Neuron (in vitro differentiated cells): ENCODE measurements around the gene CENPC.

ENCODE experiments used
- H2AFZ ChIP-seq: one replicate; pipeline ENCODE4 v1.6.1; 2013; ENCODE audit warnings: low read depth, mild to moderate bottlenecking, inconsistent platforms, low read length, moderate library complexity
- H3K27me3 ChIP-seq: one replicate; pipeline ENCODE4 v1.6.1; 2013; ENCODE audit warnings: low read length; ENCODE audit not compliant: insufficient read depth
- H3K36me3 ChIP-seq: one replicate; pipeline ENCODE4 v1.6.1; 2013; ENCODE audit warnings: low read length; ENCODE audit not compliant: insufficient read depth
- H3K4me1 ChIP-seq: one replicate; pipeline ENCODE4 v1.6.1; 2013; ENCODE audit warnings: low read length; ENCODE audit not compliant: insufficient read depth
- H3K4me3 ChIP-seq: 2 replicates; pipeline ENCODE4 v1.5.1; 2013; ENCODE audit warnings: mild to moderate bottlenecking, low read length, moderate library complexity
- H3K9me3 ChIP-seq: one replicate; pipeline ENCODE4 v1.6.1; 2013; ENCODE audit warnings: low read length

Gene CENPC, protein sequence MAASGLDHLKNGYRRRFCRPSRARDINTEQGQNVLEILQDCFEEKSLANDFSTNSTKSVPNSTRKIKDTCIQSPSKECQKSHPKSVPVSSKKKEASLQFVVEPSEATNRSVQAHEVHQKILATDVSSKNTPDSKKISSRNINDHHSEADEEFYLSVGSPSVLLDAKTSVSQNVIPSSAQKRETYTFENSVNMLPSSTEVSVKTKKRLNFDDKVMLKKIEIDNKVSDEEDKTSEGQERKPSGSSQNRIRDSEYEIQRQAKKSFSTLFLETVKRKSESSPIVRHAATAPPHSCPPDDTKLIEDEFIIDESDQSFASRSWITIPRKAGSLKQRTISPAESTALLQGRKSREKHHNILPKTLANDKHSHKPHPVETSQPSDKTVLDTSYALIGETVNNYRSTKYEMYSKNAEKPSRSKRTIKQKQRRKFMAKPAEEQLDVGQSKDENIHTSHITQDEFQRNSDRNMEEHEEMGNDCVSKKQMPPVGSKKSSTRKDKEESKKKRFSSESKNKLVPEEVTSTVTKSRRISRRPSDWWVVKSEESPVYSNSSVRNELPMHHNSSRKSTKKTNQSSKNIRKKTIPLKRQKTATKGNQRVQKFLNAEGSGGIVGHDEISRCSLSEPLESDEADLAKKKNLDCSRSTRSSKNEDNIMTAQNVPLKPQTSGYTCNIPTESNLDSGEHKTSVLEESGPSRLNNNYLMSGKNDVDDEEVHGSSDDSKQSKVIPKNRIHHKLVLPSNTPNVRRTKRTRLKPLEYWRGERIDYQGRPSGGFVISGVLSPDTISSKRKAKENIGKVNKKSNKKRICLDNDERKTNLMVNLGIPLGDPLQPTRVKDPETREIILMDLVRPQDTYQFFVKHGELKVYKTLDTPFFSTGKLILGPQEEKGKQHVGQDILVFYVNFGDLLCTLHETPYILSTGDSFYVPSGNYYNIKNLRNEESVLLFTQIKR

DNA sequence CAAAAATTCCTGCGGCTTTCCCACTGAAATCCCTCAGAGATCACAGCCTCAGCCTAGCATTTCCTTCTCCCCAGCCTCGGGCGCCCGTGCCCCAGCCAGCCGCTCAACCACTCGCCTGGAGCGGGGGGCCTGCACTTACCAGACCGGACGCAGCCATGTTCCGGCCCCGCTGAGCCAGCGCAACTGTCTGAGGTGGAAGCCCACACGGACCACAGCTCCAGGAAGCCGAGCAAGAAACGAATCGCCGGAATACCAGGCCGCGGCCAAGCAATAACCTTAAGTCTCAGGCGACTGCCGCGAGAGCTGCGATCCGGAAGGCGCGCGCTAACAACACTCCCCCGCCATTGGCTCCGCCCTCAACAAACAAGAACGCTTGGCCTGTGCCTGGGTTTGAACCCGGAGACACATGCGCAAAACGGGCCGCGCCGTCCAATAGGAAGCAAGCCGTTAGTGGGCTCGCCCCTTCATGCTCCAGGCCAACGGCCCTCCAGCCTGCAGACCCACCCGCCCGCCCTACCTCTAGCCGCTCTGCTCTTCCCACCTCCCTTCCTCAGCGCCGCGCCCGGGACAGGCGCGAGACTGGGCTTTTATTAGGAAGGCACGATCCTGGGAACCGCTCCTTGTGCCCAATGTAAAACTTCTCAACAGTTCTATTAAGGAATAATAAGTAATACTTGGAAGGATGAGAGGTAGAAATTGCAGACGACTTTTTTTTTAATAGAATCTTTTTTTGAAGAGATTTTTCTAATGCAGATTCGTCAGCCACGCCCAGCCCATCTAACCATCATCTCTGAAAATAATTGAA, at the start of gene CENPC:
Gene CENPC, minus strand, starts transcription at position 305 of the 805 bp plus-strand sequence. Its CDS starts 148 bp downstream, at position 157.
- Histone ChIP-seq H3K36me3 (peaks cover 17% of the 10 kb centered on the region), H3K4me1 (peaks cover 14% of the 10 kb centered on the region), H3K4me3 (peak within 1 kb of the TSS; percentile 98)

DNA sequence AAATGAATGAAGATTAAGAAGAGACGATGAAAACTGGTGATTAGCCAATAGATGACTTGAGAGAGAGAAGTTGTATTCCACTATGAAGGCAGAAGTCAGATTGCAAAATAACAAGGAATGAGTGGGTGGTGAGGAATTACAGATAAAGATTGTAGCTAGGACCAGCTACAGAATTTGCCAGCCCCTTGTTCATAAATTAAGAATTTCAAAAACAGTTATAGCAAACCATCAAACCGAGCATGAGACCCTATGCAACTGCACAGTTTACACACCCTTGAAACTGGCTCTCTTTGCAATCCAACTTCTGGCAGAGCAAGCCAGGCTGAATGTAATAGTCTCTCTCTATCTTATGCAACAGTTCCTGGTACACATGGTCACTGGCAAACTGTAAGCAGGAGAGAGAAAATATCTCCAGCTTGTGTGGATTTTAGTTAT, 48.5 kb upstream of the CENPC start:
- no peak overlapping the region for H2AFZ ChIP-seq
- H3K27me3 ChIP-seq, result no peaks in the 10 kb centered on the region
- no peaks in the 10 kb centered on the region for H3K4me1 ChIP-seq
- H3K9me3 ChIP-seq, result no peaks in the 10 kb centered on the region
- no peaks in the 10 kb centered on the region for H3K36me3 ChIP-seq
- no peak overlapping the region for H3K4me3 ChIP-seq

More for the DNA sequence above, at the start of gene CENPC:
- Histone ChIP-seq H3K9me3 (no peaks in the 10 kb centered on the region), H3K27me3 (no peaks in the 10 kb centered on the region), H2AFZ (peak within 1 kb of the TSS; percentile 96)

DNA sequence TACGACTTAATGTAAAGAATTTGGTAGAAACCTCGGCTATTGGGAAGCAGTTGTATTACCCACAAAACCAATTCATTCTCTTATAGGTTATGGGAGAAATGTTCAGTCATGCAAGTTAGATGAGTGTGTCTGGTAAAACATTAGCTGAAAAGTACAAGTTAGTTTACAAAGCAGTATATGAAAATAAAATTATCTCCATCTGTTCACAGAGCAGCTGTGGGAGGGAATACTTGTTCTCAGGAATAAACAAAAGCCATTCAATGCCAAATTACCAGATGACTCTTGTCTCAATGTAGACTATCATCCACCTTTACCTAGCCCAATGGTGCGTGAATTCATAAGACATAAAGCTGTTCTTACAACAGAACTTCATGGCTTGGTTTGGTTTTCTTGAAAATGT, 41.9 kb upstream of the CENPC start:
- Histone ChIP-seq H3K9me3 (no peaks in the 10 kb centered on the region), H3K36me3 (no peaks in the 10 kb centered on the region), H3K27me3 (no peaks in the 10 kb centered on the region), H3K4me3 (no peak overlapping the region), H3K4me1 (no peaks in the 10 kb centered on the region), H2AFZ (no peak overlapping the region)

DNA sequence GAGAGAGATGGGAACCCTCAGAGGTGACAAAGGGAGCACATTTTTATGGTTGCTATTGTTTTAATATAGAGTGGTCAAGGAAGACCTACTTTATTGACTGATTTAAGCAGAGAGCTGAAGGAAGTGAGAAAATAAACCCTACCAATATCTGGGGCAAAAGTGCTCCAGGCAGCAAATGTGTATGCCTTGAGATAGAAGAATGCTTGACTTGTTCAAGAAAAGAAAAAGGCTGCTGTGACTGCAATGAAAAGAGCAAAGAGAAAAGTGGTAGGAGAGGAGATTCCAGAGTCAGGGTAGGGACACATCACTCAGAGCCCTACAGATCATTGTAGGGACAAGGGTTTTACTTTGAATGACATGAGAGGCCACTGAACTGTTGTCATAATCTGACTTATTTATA, 39.2 kb upstream of the CENPC start:
- Histone ChIP-seq H3K4me1 (no peaks in the 10 kb centered on the region), H2AFZ (no peak overlapping the region), H3K27me3 (no peaks in the 10 kb centered on the region), H3K36me3 (no peaks in the 10 kb centered on the region), H3K9me3 (no peaks in the 10 kb centered on the region), H3K4me3 (no peak overlapping the region)

DNA sequence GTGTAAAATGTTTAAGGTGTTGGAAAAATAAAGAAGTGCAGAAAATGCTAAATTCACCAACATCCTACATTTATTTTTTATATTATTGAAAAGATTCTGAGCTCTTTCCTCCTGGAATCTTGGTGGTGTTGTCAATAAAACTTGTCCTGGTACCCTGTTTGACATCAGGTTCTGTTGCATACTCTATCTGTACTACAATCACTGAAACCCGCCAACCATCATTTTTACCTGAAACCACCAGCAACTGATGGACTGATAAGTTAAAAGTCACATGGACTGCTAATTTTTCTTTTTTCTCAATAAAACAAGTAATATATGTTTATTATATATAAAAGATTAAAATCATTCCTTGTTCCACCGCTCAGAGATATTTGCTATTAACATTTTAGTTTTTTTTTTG, 36.6 kb upstream of the CENPC start:
- Histone ChIP-seq H3K4me1 (no peaks in the 10 kb centered on the region), H3K27me3 (no peaks in the 10 kb centered on the region), H3K36me3 (no peaks in the 10 kb centered on the region), H3K9me3 (no peaks in the 10 kb centered on the region), H3K4me3 (no peak overlapping the region), H2AFZ (no peak overlapping the region)

DNA sequence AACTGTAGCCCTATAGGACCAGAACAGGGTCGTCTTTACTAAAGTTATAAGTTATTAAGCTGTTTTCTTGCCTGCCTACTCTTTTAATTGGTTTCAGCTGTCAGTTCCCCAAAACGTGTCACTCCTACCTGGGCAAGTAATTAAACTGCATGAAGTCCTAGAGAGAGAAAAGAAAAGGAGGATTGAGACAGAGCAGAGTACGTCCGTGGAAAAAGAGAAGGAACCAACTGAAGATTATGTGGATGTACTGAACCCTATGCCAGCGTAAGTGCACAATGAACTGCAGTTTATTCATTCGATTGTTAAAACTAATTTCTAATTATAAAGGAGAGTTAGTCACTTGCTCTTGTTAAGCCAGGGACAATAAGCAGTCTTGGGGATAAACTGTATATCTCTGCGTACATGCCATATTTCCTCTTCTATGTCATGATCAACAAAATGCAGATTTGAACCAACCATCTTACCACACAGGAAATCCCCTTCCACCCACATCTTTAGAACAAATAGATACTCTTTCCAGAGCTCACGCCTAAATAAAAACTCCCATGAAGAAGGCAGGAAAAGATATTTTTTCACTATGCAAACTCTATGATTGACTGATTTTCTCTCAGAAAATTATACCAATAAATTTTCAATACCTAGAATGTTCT, 36.0 kb upstream of the CENPC start:
- H3K4me1 ChIP-seq, result no peaks in the 10 kb centered on the region
- H2AFZ ChIP-seq, result no peak overlapping the region
- no peak overlapping the region for H3K4me3 ChIP-seq
- no peaks in the 10 kb centered on the region for H3K9me3 ChIP-seq
- no peaks in the 10 kb centered on the region for H3K27me3 ChIP-seq
- no peaks in the 10 kb centered on the region for H3K36me3 ChIP-seq

DNA sequence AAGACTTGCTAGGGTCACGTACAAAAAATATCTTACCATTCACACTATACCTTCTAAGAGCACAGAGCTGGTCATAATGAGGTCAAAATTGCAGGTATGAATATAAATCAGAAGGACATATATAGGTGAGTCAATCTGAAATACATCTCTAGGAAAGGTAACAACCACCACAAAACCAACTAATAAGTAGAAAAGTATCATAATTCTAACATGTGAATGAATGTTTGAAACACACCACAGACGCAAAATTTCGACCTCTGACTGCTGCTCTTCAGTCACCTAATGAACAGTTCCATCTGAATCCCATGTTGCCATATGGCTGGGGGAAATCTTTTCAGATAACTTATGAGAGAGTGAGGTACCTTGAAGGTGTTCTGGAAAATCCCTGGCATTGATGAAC, 35.3 kb upstream of the CENPC start:
- no peaks in the 10 kb centered on the region for H3K4me1 ChIP-seq
- H2AFZ ChIP-seq, result no peak overlapping the region
- H3K4me3 ChIP-seq, result no peak overlapping the region
- no peaks in the 10 kb centered on the region for H3K36me3 ChIP-seq
- no peaks in the 10 kb centered on the region for H3K27me3 ChIP-seq
- no peaks in the 10 kb centered on the region for H3K9me3 ChIP-seq

DNA sequence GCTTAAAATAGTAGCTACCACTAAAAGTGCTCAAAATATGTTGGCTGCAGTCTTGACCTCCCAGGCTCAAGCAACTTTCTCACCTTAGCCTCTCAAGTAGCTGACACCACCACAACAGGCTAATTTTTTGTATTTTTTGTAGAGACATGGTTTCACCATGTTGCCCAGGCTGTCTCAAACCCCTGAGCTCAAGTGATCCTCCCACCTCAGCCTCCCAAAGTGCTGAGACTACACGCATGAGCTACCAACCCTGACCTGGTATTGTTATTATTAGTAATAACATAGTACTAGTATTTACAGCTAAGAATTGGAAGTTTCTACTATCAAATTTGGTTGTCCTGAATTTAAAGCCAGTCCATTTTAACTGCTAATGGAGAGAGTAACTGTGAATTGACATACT, 31.2 kb upstream of the CENPC start:
- Histone ChIP-seq H3K27me3 (no peaks in the 10 kb centered on the region), H3K9me3 (no peaks in the 10 kb centered on the region), H3K4me1 (no peaks in the 10 kb centered on the region), H3K36me3 (no peaks in the 10 kb centered on the region), H2AFZ (no peak overlapping the region), H3K4me3 (no peak overlapping the region)

DNA sequence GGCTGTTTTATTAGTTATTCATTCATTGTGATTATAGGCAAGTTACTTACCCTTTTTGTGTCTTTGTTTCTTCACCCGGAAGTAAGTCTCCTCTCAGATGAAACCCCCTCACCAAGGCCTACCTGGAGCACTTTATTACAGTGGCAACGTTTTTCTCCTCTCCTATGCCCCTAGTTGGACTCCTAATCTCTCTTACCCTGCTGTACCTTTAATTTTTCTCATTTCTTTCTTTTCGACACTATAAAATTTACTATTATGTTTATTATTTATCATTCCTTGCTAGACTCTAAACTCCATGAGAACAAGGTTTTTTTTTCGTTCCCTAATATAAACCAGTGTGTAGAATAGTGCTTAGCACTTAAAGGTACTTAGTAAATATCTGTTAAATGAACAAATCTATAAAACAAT, 30.8 kb upstream of the CENPC start:
- H2AFZ ChIP-seq, result no peak overlapping the region
- H3K27me3 ChIP-seq, result no peaks in the 10 kb centered on the region
- no peaks in the 10 kb centered on the region for H3K9me3 ChIP-seq
- no peak overlapping the region for H3K4me3 ChIP-seq
- no peaks in the 10 kb centered on the region for H3K4me1 ChIP-seq
- H3K36me3 ChIP-seq, result no peaks in the 10 kb centered on the region

DNA sequence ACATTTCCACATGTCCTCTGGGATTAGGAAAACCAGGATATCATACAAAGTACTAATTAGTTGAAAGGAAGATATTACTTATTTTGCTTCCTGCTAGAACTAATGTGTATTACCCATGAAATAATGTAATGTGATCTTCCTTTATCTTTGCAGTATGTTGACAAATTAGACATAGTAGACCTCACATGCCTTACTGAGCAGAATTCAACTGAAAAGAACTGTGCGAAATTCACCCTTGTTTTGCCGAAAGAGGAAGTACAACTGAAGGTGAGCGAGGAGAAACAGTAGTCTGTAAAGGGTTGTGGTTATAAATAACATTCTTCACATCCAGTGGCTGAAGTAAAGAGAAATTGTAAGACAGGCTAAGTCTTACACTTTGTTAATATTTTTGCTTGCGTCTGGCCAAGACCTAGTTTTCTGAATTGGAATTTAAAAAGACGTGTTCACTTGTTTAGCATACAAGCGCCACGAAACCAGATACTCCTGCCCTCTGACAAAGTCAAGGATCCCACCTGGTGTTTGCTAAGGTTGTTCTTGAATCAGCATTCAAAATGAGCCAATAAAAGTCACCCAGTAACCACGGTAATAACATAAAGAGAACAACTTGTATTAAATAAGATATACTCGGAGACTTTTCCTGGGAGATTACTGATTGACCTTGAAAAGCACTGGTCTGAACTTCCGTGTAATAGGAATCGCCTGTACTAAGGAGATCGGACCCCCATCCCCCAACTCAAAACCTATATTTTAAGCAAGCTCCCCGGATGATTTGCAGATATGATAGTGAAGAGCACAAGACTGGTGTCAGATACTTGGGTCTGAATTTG, 30.1 kb upstream of the CENPC start:
- no peaks in the 10 kb centered on the region for H3K36me3 ChIP-seq
- H3K9me3 ChIP-seq, result no peaks in the 10 kb centered on the region
- no peaks in the 10 kb centered on the region for H3K4me1 ChIP-seq
- H3K27me3 ChIP-seq, result no peaks in the 10 kb centered on the region
- H2AFZ ChIP-seq, result no peak overlapping the region
- H3K4me3 ChIP-seq, result no peak overlapping the region

DNA sequence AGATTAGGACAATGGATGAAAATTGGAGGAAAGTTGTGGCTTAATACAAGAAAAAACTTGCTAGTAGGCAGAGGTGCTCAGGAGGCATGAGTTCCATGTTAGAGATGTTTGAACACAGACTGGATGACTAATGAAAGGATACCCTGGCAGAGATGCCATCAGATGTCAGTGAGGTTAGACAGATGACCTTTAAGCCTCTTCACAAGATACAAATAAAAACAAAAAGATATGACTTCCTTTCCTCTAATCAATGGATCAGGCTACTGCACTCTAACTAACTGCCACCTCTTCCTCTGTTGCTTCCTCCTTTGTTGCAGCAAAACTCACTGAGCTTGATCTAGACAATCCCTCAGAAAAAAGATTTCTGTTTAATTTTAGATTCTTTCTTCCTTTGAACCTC, 27.9 kb upstream of the CENPC start:
- no peak overlapping the region for H3K4me3 ChIP-seq
- no peaks in the 10 kb centered on the region for H3K27me3 ChIP-seq
- no peaks in the 10 kb centered on the region for H3K4me1 ChIP-seq
- no peak overlapping the region for H2AFZ ChIP-seq
- no peaks in the 10 kb centered on the region for H3K9me3 ChIP-seq
- H3K36me3 ChIP-seq, result no peaks in the 10 kb centered on the region

DNA sequence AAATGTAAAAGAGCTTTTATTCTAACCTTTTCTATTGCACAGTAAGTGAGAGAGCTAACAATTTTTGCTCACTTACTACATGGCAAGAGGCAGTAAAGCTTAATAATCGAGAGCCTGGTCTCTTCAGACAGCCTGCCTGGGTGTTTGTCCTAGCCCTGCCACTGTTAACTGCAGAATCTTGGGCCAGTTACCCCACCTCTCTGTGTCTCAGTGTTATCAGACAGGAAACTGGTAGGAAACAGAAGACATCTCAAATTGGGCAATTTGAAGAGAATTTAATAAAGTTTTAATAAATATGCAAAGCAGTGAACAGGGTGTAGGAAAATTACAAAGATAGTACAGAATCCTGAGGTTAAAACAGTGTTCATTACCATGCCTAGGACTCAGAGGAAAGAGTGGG, 26.7 kb upstream of the CENPC start:
- Histone ChIP-seq H3K9me3 (no peaks in the 10 kb centered on the region), H2AFZ (no peak overlapping the region), H3K27me3 (no peaks in the 10 kb centered on the region), H3K4me1 (no peaks in the 10 kb centered on the region), H3K36me3 (no peaks in the 10 kb centered on the region), H3K4me3 (no peak overlapping the region)
